GM23338 (cell line): ENCODE data around the gene GTF3C1. TPM values are rescaled to one million over a fixed set of nuclear protein-coding genes. Genes with fewer than 3 reads are reported as not detected.

Experiments
- ATAC-seq: fragments of 200-7000 bp; cut with Tn5 transposase; 3 replicates; pipeline ENCODE4 v1.9.1; 2020
- DNase-seq: peaks from one replicate; pipeline ENCODE4 v3.0.0-alpha.2; 2015; ENCODE audit warnings: low spot score
- H2AFZ ChIP-seq: fragments of 200-600 bp; sonication (generic); 2 replicates; pipeline ENCODE4 v1.8.0; 2016; ENCODE audit warnings: antibody characterized with exemption, mild to moderate bottlenecking, moderate library complexity
- H3F3A ChIP-seq: fragments of 200-600 bp; sonication (generic); replicated peaks from 2 replicates; pipeline ENCODE4 v1.8.0; 2017; ENCODE audit warnings: antibody characterized with exemption, mixed run types, low read depth
- H3K27ac ChIP-seq: fragments of 200-600 bp; sonication (generic); 2 replicates; pipeline ENCODE4 v1.6.1; 2016; ENCODE audit warnings: low read depth
- H3K27me3 ChIP-seq: fragments of 200-600 bp; sonication (generic); 2 replicates; pipeline ENCODE4 v1.8.0; 2016; ENCODE audit warnings: mild to moderate bottlenecking, mixed run types, moderate library complexity; ENCODE audit not compliant: insufficient read depth
- H3K36me3 ChIP-seq: fragments of 200-600 bp; sonication (generic); 2 replicates; pipeline ENCODE4 v1.8.0; 2016; ENCODE audit warnings: mild to moderate bottlenecking; ENCODE audit not compliant: insufficient read depth
- H3K4me1 ChIP-seq: fragments of 200-600 bp; sonication (generic); 2 replicates; pipeline ENCODE4 v1.8.0; 2016; ENCODE audit warnings: mild to moderate bottlenecking, moderate library complexity; ENCODE audit not compliant: insufficient read depth
- H3K4me2 ChIP-seq: fragments of 200-600 bp; sonication (generic); 2 replicates; pipeline ENCODE4 v1.7.1; 2017; ENCODE audit warnings: mixed run types
- H3K4me3 ChIP-seq: fragments of 200-600 bp; sonication (generic); 2 replicates; pipeline ENCODE4 v1.6.1; 2016; ENCODE audit warnings: mixed run types
- H3K79me2 ChIP-seq: fragments of 200-600 bp; sonication (generic); replicated peaks from 2 replicates; pipeline ENCODE4 v1.8.0; 2017; ENCODE audit warnings: mild to moderate bottlenecking; ENCODE audit not compliant: insufficient read depth
- H3K9me2 ChIP-seq: fragments of 200-600 bp; sonication (generic); 2 replicates; pipeline ENCODE4 v1.8.0; 2017; ENCODE audit not compliant: insufficient read depth
- H4K20me1 ChIP-seq: fragments of 200-600 bp; sonication (generic); replicated peaks from 2 replicates; pipeline ENCODE4 v1.8.0; 2017; ENCODE audit warnings: mild to moderate bottlenecking; ENCODE audit not compliant: insufficient read depth
- H3K27ac Mint-ChIP-seq: 2 replicates; pipeline ENCODE4 v1.8.0; 2020; ENCODE audit warnings: inconsistent platforms, mild to moderate bottlenecking, moderate library complexity, mixed read lengths
- H3K27me3 Mint-ChIP-seq: 3 replicates; pipeline ENCODE4 v1.8.0; 2022; ENCODE audit warnings: low read depth, mild to moderate bottlenecking, moderate library complexity, mixed read lengths, inconsistent platforms; ENCODE audit not compliant: insufficient read depth, poor library complexity
- H3K36me3 Mint-ChIP-seq: 3 replicates; pipeline ENCODE4 v1.8.0; 2021; ENCODE audit warnings: low read depth, mild to moderate bottlenecking, inconsistent platforms, moderate library complexity, mixed read lengths
- H3K4me1 Mint-ChIP-seq: 3 replicates; pipeline ENCODE4 v1.8.0; 2020; ENCODE audit warnings: mild to moderate bottlenecking, inconsistent platforms, mixed read lengths
- H3K4me3 Mint-ChIP-seq: 3 replicates; pipeline ENCODE4 v1.8.0; 2021; ENCODE audit warnings: moderate library complexity, mild to moderate bottlenecking, inconsistent platforms, mixed read lengths
- H3K9me3 Mint-ChIP-seq: 3 replicates; pipeline ENCODE4 v1.8.0; 2020; ENCODE audit warnings: moderate library complexity, mild to moderate bottlenecking, inconsistent platforms, mixed read lengths
- CREB1 ChIP-seq: fragments of 250-450 bp; sonication (Bioruptor Pico); IDR thresholded peaks from 2 replicates; pipeline ENCODE4 v1.5.0; 2020; ENCODE audit warnings: low read depth, mild to moderate bottlenecking, moderate library complexity
- CTCF ChIP-seq, 2 experiments: fragments of 200-600 bp in 1 of 2; sonication (generic) in 1 of 2; conservative IDR thresholded peaks; 2 replicates each; pipeline versions ENCODE4 v1.5.1 to v1.6.1; 2016 to 2017; ENCODE audit warnings: antibody characterized with exemption in 2 of 2, low read depth in 2 of 2, mild to moderate bottlenecking in 2 of 2, moderate library complexity in 1 of 2
- ETS1 ChIP-seq: IDR thresholded peaks from 2 replicates; pipeline ENCODE4 v1.6.1; 2016; ENCODE audit warnings: antibody characterized with exemption
- EZH2 ChIP-seq: fragments of 200-600 bp; sonication (generic); IDR thresholded peaks from one replicate; pipeline ENCODE4 v1.8.0; 2017; ENCODE audit warnings: antibody characterized with exemption, mild to moderate bottlenecking, low read depth; ENCODE audit not compliant: unreplicated experiment
- EZH2phosphoT487 ChIP-seq: fragments of 200-600 bp; sonication (generic); IDR thresholded peaks from one replicate; pipeline ENCODE4 v1.8.1; 2018; ENCODE audit warnings: antibody characterized with exemption; ENCODE audit not compliant: unreplicated experiment
- ZNF462 ChIP-seq: fragments of 250-450 bp; sonication (Bioruptor Pico); IDR thresholded peaks from 2 replicates; pipeline ENCODE4 v1.5.0; 2020; ENCODE audit warnings: mild to moderate bottlenecking, moderate library complexity
- polyA plus RNA-seq: library from polyadenylated mRNA; unstranded; fragments of >200 nt; fragmentation: Nextera tagmentation; extraction: Ambion mirVana; gene quantifications from 2 replicates; pipeline ENCODE4 v1.2.1, GENCODE V29; 2016
- total RNA-seq: library from RNA; depleted of rRNA; stranded (reverse); fragments of >200 nt; shearing (Covaris generic); gene quantifications from 2 replicates; pipeline ENCODE4 v1.2.3, GENCODE V29; 2014

The GTF3C1 gene
- total and polyA plus RNA-seq, 2 experiments from 2014 or later: 78.5 to 138 TPM

- H3K4me1 Mint-ChIP-seq: no peaks in the 10 kb centered on the region; the same call in 2 of the 3 replicates
- H3K36me3 Mint-ChIP-seq: peaks cover 14% of the 10 kb centered on the region
- no peak overlapping the region for H3K27ac Mint-ChIP-seq
- Histone ChIP-seq H3F3A (no peaks in the 10 kb centered on the region), H3K4me3 (no peak overlapping the region), H3K79me2 (no peaks in the 10 kb centered on the region), H4K20me1 (no peaks in the 10 kb centered on the region), H2AFZ (no peak overlapping the region), H3K27me3 (no peaks in the 10 kb centered on the region), H3K9me2 (no peaks in the 10 kb centered on the region), H3K4me2 (no peak overlapping the region), H3K27ac (no peak overlapping the region), H3K4me1 (no peaks in the 10 kb centered on the region), H3K36me3 (no peaks in the 10 kb centered on the region)
- peaks cover 42% of the 10 kb centered on the region for H3K9me3 Mint-ChIP-seq
- no peak for DNase-seq
- TF ChIP-seq EZH2phosphoT487: no peak
- no peak for ATAC-seq
- peaks cover 6% of the 10 kb centered on the region for H3K27me3 Mint-ChIP-seq
- H3K4me3 Mint-ChIP-seq: no peak overlapping the region
Measured at GRCh38 chr16:27446721-27447120, 103.0 kb downstream of the GTF3C1 start.

- H3K9me2 ChIP-seq: no peaks in the 10 kb centered on the region
- no peak overlapping the region for H3K27ac ChIP-seq
- H3K4me1 ChIP-seq: no peaks in the 10 kb centered on the region
- no peaks in the 10 kb centered on the region for H3K36me3 ChIP-seq
- Mint-ChIP-seq H3K36me3 (peaks cover 14% of the 10 kb centered on the region), H3K27ac (no peak overlapping the region), H3K4me3 (no peak overlapping the region), H3K4me1 (no peaks in the 10 kb centered on the region; the same call in 2 of the 3 replicates), H3K27me3 (peaks cover 9% of the 10 kb centered on the region), H3K9me3 (peaks cover 42% of the 10 kb centered on the region)
- no peak overlapping the region for H2AFZ ChIP-seq
- TF ChIP-seq ETS1: no peak
- no peak for TF ChIP-seq CREB1 (CRISPR knock-in tag)
- TF ChIP-seq ZNF462 (CRISPR knock-in tag): no peak
- no peak for TF ChIP-seq EZH2
- TF ChIP-seq CTCF (conservative IDR thresholded peaks at IDR 0.05; ENCODE audit: low read depth in 2 of 2): peak; percentile 25 to 34; a peak in 3 of 4 replicates
- DNase-seq (no peak), ATAC-seq (no peak)
- no peaks in the 10 kb centered on the region for H4K20me1 ChIP-seq
- no peak overlapping the region for H3K4me3 ChIP-seq
- H3K4me2 ChIP-seq: no peak overlapping the region
- H3K79me2 ChIP-seq: no peaks in the 10 kb centered on the region
- H3F3A ChIP-seq: no peaks in the 10 kb centered on the region
- no peaks in the 10 kb centered on the region for H3K27me3 ChIP-seq
Measured at GRCh38 chr16:27445502-27446175, 104.1 kb downstream of the GTF3C1 start.
